Kidney (tissue), 14 donors: ENCODE measurements around the gene B3GNT5. TPM values are rescaled to one million over a fixed set of nuclear protein-coding genes. Genes with fewer than 3 reads are reported as not detected.

ENCODE experiments used
- DNase-seq, 5 donors: peaks; one replicate each; pipeline ENCODE4 v3.0.0-alpha.2; 2013 to 2020
- FAIRE-seq: peaks from 2 replicates; lab custom pipeline; 2012; peaks lifted over from hg19 to GRCh38; lab: Jason Lieb, UNC
- H3K27ac ChIP-seq, 2 donors: one replicate each; pipeline ENCODE4 v1.7.0; 2013; ENCODE audit warnings: low read depth in 2 of 2, low read length in 2 of 2, inconsistent platforms in 1 of 2
- H3K27me3 ChIP-seq: one replicate; pipeline ENCODE4 v1.7.1; 2013; ENCODE audit warnings: low read length, inconsistent platforms; ENCODE audit not compliant: control insufficient read depth, insufficient read depth
- H3K36me3 ChIP-seq, 3 donors: one replicate each; pipeline versions ENCODE4 v1.7.0 to v1.7.1; 2013; ENCODE audit warnings: low read length in 3 of 3, control low read depth in 1 of 3, inconsistent platforms in 1 of 3; ENCODE audit not compliant: insufficient read depth in 3 of 3, control insufficient read depth in 2 of 3
- H3K4me1 ChIP-seq, 3 donors: one replicate each; pipeline versions ENCODE4 v1.7.0 to v1.7.1; 2013; ENCODE audit warnings: low read length in 3 of 3, inconsistent platforms in 1 of 3, low read depth in 1 of 3; ENCODE audit not compliant: control insufficient read depth in 2 of 3, insufficient read depth in 2 of 3
- H3K4me3 ChIP-seq, 3 donors: one replicate each; pipeline versions ENCODE4 v1.7.0 to v1.8.1; 2013; ENCODE audit warnings: low read length in 3 of 3, control low read depth in 1 of 3, inconsistent platforms in 1 of 3
- H3K9ac ChIP-seq, 3 donors: one replicate each; pipeline versions ENCODE4 v1.7.0 to v1.7.1; 2013; ENCODE audit warnings: low read length in 3 of 3, control low read depth in 1 of 3, inconsistent platforms in 1 of 3
- H3K9me3 ChIP-seq, 3 donors: one replicate each; pipeline versions ENCODE4 v1.7.0 to v1.7.1; 2013; ENCODE audit warnings: low read length in 3 of 3, control low read depth in 1 of 3, inconsistent platforms in 1 of 3; ENCODE audit not compliant: control insufficient read depth in 2 of 3, insufficient read depth in 1 of 3
- CTCF ChIP-seq: IDR thresholded peaks from 3 replicates; pipeline ENCODE4 v1.5.1; 2012; ENCODE audit warnings: mild to moderate bottlenecking, moderate library complexity, borderline replicate concordance; ENCODE audit not compliant: insufficient read depth; ENCODE audit errors: extremely low read depth
- intact Hi-C: fragments of 100-400 bp; cut with DNase I; formaldehyde crosslinking; loops from one replicate; pipeline ENCODE4 v1.11.1; 2022
- polyA plus RNA-seq: library from polyadenylated mRNA; stranded (reverse); fragments of 350-450 nt; fragmentation: Illumina TruSeq; extraction: RNeasy Lipid Tissue Mini Kit (QIAGEN cat#74804); gene quantifications from one replicate; pipeline ENCODE4 v1.2.3, GENCODE V29; 2014; ENCODE audit warnings: low read depth, low replicate concordance; ENCODE audit not compliant: insufficient read depth
- total RNA-seq: library from RNA; stranded (reverse); fragmentation: NEBNext Ultra II Directional; extraction: Animal tissue kit (Norgen Biotek cat#: 25700); gene quantifications from one replicate; pipeline ENCODE4 v1.2.1, GENCODE V29; 2021
- donor health status: control.
- donor health status: control.
- donor health status: control.
- donor health status: control.
- donor health status: control.
- donor health status: DM: yes; HTN: yes; CAD: no.
- donor health status: Normal renal cell carcinoma (clear cell type).

B3GNT5 gene
- total and polyA plus RNA-seq, 2 donors from 2014 or later: 2.4 to 9.9 TPM

- H3K4me1 ChIP-seq: no peaks in the 10 kb centered on the region
- no peaks in the 10 kb centered on the region for H3K9me3 ChIP-seq
- intact Hi-C loops: no loop called here
- FAIRE-seq: no peak
- H3K4me3 ChIP-seq: no peak overlapping the region
- no peaks in the 10 kb centered on the region for H3K36me3 ChIP-seq
- H3K27ac ChIP-seq: no peak overlapping the region
- TF ChIP-seq CTCF: no peak
- H3K27me3 ChIP-seq: no peaks in the 10 kb centered on the region
- DNase-seq: no peak
- H3K9ac ChIP-seq: no peak overlapping the region
These were observed 48.0 kb downstream of the B3GNT5 start for GRCh38 chr3:183300996-183301562.

- Histone ChIP-seq H3K4me1 (peaks cover 0 to 2% (median 0%) of the 10 kb centered on the region in 3 donors), H3K27me3 (no peaks in the 10 kb centered on the region), H3K27ac (no peak overlapping the region), H3K36me3 (no peaks in the 10 kb centered on the region), H3K9ac (no peak overlapping the region), H3K4me3 (no peak overlapping the region), H3K9me3 (no peaks in the 10 kb centered on the region)
- TF ChIP-seq CTCF: no peak
- intact Hi-C loops: no loop called here
- DNase-seq (no peak), FAIRE-seq (no peak)
These were observed 49.0 kb downstream of the B3GNT5 start for GRCh38 chr3:183301937-183302580.

- TF ChIP-seq CTCF: no peak
- Histone ChIP-seq H3K9me3 (no peaks in the 10 kb centered on the region), H3K9ac (no peak overlapping the region), H3K4me1 (peaks cover 0 to 11% (median 4%) of the 10 kb centered on the region in 3 donors), H3K36me3 (no peaks in the 10 kb centered on the region), H3K27me3 (no peaks in the 10 kb centered on the region), H3K4me3 (no peak overlapping the region), H3K27ac (no peak overlapping the region)
- FAIRE-seq (no peak), DNase-seq (no peak)
- intact Hi-C loops: no loop called here
These were observed 50.6 kb downstream of the B3GNT5 start for GRCh38 chr3:183303690-183304089.
